ENCODE measurements around the gene FAM43B.

DNA sequence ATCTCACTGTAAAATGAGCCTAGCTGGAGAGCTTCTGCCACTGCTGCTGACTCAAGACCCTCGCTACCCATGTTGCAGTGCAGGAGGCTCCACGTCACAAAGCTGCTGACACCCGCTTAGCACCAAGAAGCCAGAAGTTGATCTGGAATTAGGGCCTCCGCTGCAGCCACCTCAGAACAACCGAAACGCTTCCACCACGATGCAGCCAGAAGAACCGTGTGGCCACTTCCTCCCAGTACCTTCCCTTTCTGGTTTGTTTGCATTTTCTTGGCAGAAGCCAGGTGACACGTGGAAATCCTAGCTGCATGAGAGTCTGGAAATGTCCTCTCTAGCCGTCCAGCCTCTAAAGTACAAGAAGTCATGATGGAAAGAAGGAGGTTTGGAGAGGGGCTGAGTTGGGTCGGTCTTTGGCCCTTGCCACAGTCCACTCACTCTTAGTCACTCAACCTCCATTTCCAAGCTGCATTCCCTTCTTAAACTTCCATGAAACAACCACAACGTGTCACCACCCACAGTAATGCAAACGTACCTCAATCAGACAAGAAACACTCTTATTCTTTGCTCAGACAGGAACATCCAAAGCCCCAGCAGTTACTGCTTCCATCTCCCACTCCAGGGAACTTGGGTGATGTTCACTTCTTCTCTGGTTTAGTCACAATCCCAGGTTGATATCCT is 26.5 kb downstream of the FAM43B start:
- TF ChIP-seq, protein P1, sequence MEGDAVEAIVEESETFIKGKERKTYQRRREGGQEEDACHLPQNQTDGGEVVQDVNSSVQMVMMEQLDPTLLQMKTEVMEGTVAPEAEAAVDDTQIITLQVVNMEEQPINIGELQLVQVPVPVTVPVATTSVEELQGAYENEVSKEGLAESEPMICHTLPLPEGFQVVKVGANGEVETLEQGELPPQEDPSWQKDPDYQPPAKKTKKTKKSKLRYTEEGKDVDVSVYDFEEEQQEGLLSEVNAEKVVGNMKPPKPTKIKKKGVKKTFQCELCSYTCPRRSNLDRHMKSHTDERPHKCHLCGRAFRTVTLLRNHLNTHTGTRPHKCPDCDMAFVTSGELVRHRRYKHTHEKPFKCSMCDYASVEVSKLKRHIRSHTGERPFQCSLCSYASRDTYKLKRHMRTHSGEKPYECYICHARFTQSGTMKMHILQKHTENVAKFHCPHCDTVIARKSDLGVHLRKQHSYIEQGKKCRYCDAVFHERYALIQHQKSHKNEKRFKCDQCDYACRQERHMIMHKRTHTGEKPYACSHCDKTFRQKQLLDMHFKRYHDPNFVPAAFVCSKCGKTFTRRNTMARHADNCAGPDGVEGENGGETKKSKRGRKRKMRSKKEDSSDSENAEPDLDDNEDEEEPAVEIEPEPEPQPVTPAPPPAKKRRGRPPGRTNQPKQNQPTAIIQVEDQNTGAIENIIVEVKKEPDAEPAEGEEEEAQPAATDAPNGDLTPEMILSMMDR (IDR thresholded peaks at IDR 0.05) = no peak
- TF ChIP-seq, protein P2, sequence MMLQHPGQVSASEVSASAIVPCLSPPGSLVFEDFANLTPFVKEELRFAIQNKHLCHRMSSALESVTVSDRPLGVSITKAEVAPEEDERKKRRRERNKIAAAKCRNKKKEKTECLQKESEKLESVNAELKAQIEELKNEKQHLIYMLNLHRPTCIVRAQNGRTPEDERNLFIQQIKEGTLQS (CRISPR knock-in tag; conservative IDR thresholded peaks at IDR 0.05) = no peak
- TF ChIP-seq TEAD4 (CRISPR knock-in tag; IDR thresholded peaks at IDR 0.05) = no peak
- no peak for TF ChIP-seq FOXP1 (CRISPR knock-in tag; IDR thresholded peaks at IDR 0.05; ENCODE audit: borderline replicate concordance)
- no peak for TF ChIP-seq ZNF317 (CRISPR knock-in tag; IDR thresholded peaks at IDR 0.05; ENCODE audit: borderline replicate concordance, low read depth)
- no peak for TF ChIP-seq MYBL2 (CRISPR knock-in tag; IDR thresholded peaks at IDR 0.05)
- TF ChIP-seq, protein P3, sequence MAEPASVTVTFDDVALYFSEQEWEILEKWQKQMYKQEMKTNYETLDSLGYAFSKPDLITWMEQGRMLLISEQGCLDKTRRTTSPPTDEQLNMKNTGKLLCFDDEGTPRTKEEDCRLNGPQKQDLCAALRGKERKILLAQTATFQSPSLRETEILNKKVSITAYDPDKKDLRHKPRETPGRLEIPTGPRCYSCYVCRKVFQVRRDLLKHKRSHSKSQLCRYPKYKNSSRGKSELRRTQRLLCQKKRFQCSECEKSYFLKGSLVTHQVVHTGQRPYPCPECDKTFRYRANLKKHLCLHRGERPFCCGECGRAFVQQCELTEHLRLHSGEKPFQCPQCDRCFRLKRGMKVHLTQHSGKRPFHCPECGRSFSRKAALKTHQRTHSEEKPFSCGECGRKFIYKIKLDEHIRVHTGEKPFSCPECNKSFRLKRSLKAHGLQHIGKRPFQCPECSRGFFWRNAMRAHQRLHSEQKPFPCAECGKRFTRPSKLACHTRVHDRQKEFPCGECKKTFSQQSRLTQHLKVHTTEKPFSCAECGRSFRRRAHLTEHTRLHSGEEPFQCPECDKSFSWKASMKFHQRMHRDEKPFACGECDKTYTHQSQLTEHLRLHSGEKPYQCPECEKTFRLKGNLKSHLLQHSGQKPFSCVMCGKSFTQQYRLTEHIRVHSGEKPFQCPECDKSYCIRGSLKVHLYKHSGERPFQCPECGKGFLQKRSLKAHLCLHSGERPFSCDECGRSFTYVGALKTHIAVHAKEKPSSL (CRISPR knock-in tag; conservative IDR thresholded peaks at IDR 0.05) = no peak
- no peak for TF ChIP-seq ETV6 (CRISPR knock-in tag; IDR thresholded peaks at IDR 0.05)
- no peak for TF ChIP-seq JUN (CRISPR knock-in tag; IDR thresholded peaks at IDR 0.05)

Measured in WTC11 (cell line).